Endothelial cell of umbilical vein (primary cell): Measurements from ENCODE around the gene PLA2G4B. TPM values are rescaled to one million over a fixed set of nuclear protein-coding genes. Genes with fewer than 3 reads are reported as not detected.

ENCODE experiments used
- BruUV-seq: library from RNA; stranded (reverse); fragments of 400-500 nt; replicated peaks from 2 replicates; lab custom pipeline; 2021; lab: Mats Ljungman, UMichigan
- CTCF ChIA-PET: fragments of 300-600, 350-600 bp; sonication (Branson Sonifier 250); formaldehyde crosslinking; loops from one replicate; lab custom pipeline; 2021; ENCODE audit warnings: antibody characterized with exemption, inconsistent platforms; lab: Charles Lee
- POLR2A ChIA-PET: fragments of 300-600, 350-600 bp; sonication (Branson Sonifier 250); formaldehyde crosslinking; loops from one replicate; lab custom pipeline; 2021; ENCODE audit warnings: antibody characterized with exemption, inconsistent platforms; lab: Charles Lee
- DNase-seq: peaks from one replicate; pipeline ENCODE4 v3.0.0-alpha.2; 2011; ENCODE audit warnings: low read depth, low spot score
- FAIRE-seq: peaks from 2 replicates; lab custom pipeline; 2011; peaks lifted over from hg19 to GRCh38; lab: Jason Lieb, UNC
- H2AFZ ChIP-seq: 2 replicates; pipeline ENCODE4 v1.6.0; 2012; ENCODE audit warnings: low read depth, low read length, control low read depth, inconsistent platforms
- H3K27ac ChIP-seq: 2 replicates; pipeline ENCODE4 v1.5.1; 2011; ENCODE audit warnings: low read depth, mild to moderate bottlenecking, control low read depth, low read length, moderate library complexity; ENCODE audit not compliant: insufficient read depth
- H3K27me3 ChIP-seq, 2 experiments: 2 replicates each; pipeline versions ENCODE4 v1.6.0 to v1.6.1; 2011; ENCODE audit warnings: low read length in 2 of 2, mixed read lengths in 1 of 2; ENCODE audit not compliant: control insufficient read depth in 2 of 2, insufficient read depth in 2 of 2
- H3K36me3 ChIP-seq, 2 experiments: 2 replicates in 1 of 2; 3 replicates in 1 of 2; pipeline ENCODE4 v1.5.1; 2011; ENCODE audit warnings: low read length in 2 of 2, mild to moderate bottlenecking in 1 of 2, moderate library complexity in 1 of 2; ENCODE audit not compliant: control insufficient read depth in 2 of 2, insufficient read depth in 2 of 2; ENCODE audit errors: extremely low read depth in 1 of 2
- H3K4me1 ChIP-seq: 3 replicates; pipeline ENCODE4 v1.5.1; 2011; ENCODE audit warnings: mild to moderate bottlenecking, low read length; ENCODE audit not compliant: control insufficient read depth, insufficient read depth; ENCODE audit errors: extremely low read depth
- H3K4me2 ChIP-seq: 2 replicates; pipeline ENCODE4 v1.6.1; 2011; ENCODE audit warnings: low read length, control low read depth, mixed read lengths; ENCODE audit not compliant: insufficient read depth
- H3K4me3 ChIP-seq, 3 experiments: fragments of 200-600 bp in 1 of 3; sonication (generic), shearing (Covaris generic) in 1 of 3; replicated peaks in 1 of 3; 2 replicates each; pipeline ENCODE4 v1.5.1; 2011 to 2016; ENCODE audit warnings: control low read depth in 3 of 3, low read length in 3 of 3, mild to moderate bottlenecking in 2 of 3, inconsistent platforms in 1 of 3, low read depth in 1 of 3, moderate library complexity in 1 of 3; ENCODE audit not compliant: insufficient read depth in 1 of 3
- H3K79me2 ChIP-seq: 2 replicates; pipeline ENCODE4 v1.6.0; 2012; ENCODE audit warnings: low read length, inconsistent platforms; ENCODE audit not compliant: control insufficient read depth, insufficient read depth
- H3K9ac ChIP-seq: replicated peaks from 2 replicates; pipeline ENCODE3; 2011; ENCODE audit warnings: low read length, control low read depth; ENCODE audit not compliant: insufficient read depth; ENCODE audit errors: extremely low read depth
- H3K9me1 ChIP-seq: replicated peaks from 3 replicates; pipeline ENCODE4 v1.6.0; 2011; ENCODE audit warnings: mild to moderate bottlenecking, low read length; ENCODE audit not compliant: control insufficient read depth, insufficient read depth; ENCODE audit errors: extremely low read depth
- H3K9me3 ChIP-seq: replicated peaks from 2 replicates; pipeline ENCODE4 v1.5.1; 2012; ENCODE audit warnings: low read length, inconsistent platforms; ENCODE audit not compliant: control insufficient read depth, insufficient read depth
- H4K20me1 ChIP-seq: replicated peaks from 2 replicates; pipeline ENCODE3; 2011; ENCODE audit warnings: mild to moderate bottlenecking, low read length; ENCODE audit not compliant: control insufficient read depth, insufficient read depth; ENCODE audit errors: extremely low read depth
- CTCF ChIP-seq, 2 donors: IDR thresholded peaks; 1 replicate in 1 of 2; 2 replicates in 1 of 2; pipeline ENCODE4 v1.5.1; 2011; ENCODE audit warnings: low read length in 2 of 2, mild to moderate bottlenecking in 2 of 2, moderate library complexity in 2 of 2, control low read depth in 1 of 2, inconsistent platforms in 1 of 2, low read depth in 1 of 2; ENCODE audit not compliant: insufficient read depth in 1 of 2; ENCODE audit errors: extremely low read depth in 1 of 2
- EZH2 ChIP-seq: IDR thresholded peaks from 2 replicates; pipeline ENCODE4 v1.6.1; 2012; ENCODE audit warnings: borderline replicate concordance, low read depth, mild to moderate bottlenecking, moderate library complexity, low read length, inconsistent platforms; ENCODE audit not compliant: severe bottlenecking
- MAX ChIP-seq: IDR thresholded peaks from 2 replicates; pipeline ENCODE4 v1.6.1; 2011; ENCODE audit not compliant: insufficient read depth, insufficient read length
- MYC ChIP-seq: IDR thresholded peaks from one replicate; pipeline ENCODE4 v1.6.1; 2011; ENCODE audit warnings: mild to moderate bottlenecking, low read depth, low read length
- POLR2A ChIP-seq: IDR thresholded peaks from 2 replicates; pipeline ENCODE4 v1.6.1; 2012; ENCODE audit warnings: low read depth, mild to moderate bottlenecking, control low read depth, low read length
- dilution Hi-C: fragments of 300-500 bp; cut with MboI; formaldehyde crosslinking; loops from one replicate; pipeline ENCODE4 v1.15.0; 2019; ENCODE audit warnings: low sequenced_read_pairs; ENCODE audit not compliant: extremely low pct_ligation_motif_present
- intact Hi-C: fragments of 100-400 bp; cut with micrococcal nuclease; formaldehyde crosslinking; loops from one replicate; pipeline ENCODE4 v1.10.0; 2022
- polyA plus RNA-seq, 4 experiments: library from polyadenylated mRNA; depleted of rRNA in 3 of 4; stranded (reverse) in 3 of 4; unstranded in 1 of 4; fragments of >200 nt; gene quantifications; 2 replicates each; pipeline versions ENCODE4 v1.2.1 to v1.2.3, GENCODE V29; 2011 to 2012; ENCODE audit warnings: missing spikeins in 1 of 4
- total RNA-seq: library from RNA; stranded (reverse); gene quantifications from 2 replicates; pipeline ENCODE4 v1.2.3, GENCODE V29; 2021

PLA2G4B gene
- total and polyA plus RNA-seq, 2 donors (not counting 3 experiments of a cell fraction or from before 2014, with no cell fraction given) = 4.0 to 7.9 TPM

GRCh38 chr15:41797201-41797944 is 41.3 kb upstream of the PLA2G4B start:
- FAIRE-seq (peak; percentile 67), DNase-seq (no peak)
- ChIA-PET POLR2A (no interaction called here), CTCF (interaction anchor here (1.0 to 10.8 kb wide), 3 partner anchors 9 to 21 kb away, joined by 3 to 219 read pairs (median 22); partner anchors contain the start of gene MAPKBP1)
- H3K4me1 ChIP-seq = peaks cover 35% of the 10 kb centered on the region
- peaks cover 2 to 6% of the 10 kb centered on the region in 2 experiments for H3K36me3 ChIP-seq
- H3K27me3 ChIP-seq = no peaks in the 10 kb centered on the region
- peaks cover 33% of the 10 kb centered on the region for H3K79me2 ChIP-seq
- H4K20me1 ChIP-seq = no peaks in the 10 kb centered on the region
- no peaks in the 10 kb centered on the region for H3K9me3 ChIP-seq
- intact Hi-C loops (no loop called here), dilution Hi-C loops (no loop called here)
- H2AFZ ChIP-seq = no peak overlapping the region
- H3K27ac ChIP-seq = peak overlapping the region; percentile 61
- no TSS peak for BruUV-seq
- H3K4me2 ChIP-seq = peak overlapping the region; percentile 54
- no peak overlapping the region for H3K4me3 ChIP-seq
- no peaks in the 10 kb centered on the region for H3K9me1 ChIP-seq
- TF ChIP-seq MYC (no peak), MAX (no peak), EZH2 (no peak), POLR2A (no peak), CTCF (IDR thresholded peaks at IDR 0.05; ENCODE audit: extremely low read depth in 1 of 2, insufficient read depth in 1 of 2, low read depth in 1 of 2, low read length in 2 of 2) (no peak)
- H3K9ac ChIP-seq = peak overlapping the region; percentile 11
